ENCODE results near the gene CABP4.
A peak's percentile ranks its signal among the peaks of the same experiment; 100 is the strongest.

CABP4 gene

GRCh38 chr11:67434395-67434881 is 20.7 kb upstream of the CABP4 start:
- H3K27ac ChIP-seq, result no peak overlapping the region
- DNase-seq (ENCODE audit: low read depth, low spot score), result no peak

GRCh38 chr11:67435031-67435726 is 20.0 kb upstream of the CABP4 start:
- DNase-seq (ENCODE audit: low read depth, low spot score), result no peak
- H3K27ac ChIP-seq, result no peak overlapping the region

GRCh38 chr11:67435727-67436458 is 19.3 kb upstream of the CABP4 start:
- DNase-seq (ENCODE audit: low read depth, low spot score), result no peak
- no peak overlapping the region for H3K27ac ChIP-seq

GRCh38 chr11:67436459-67437081 is 18.6 kb upstream of the CABP4 start:
- no peak for DNase-seq (ENCODE audit: low read depth, low spot score)
- H3K27ac ChIP-seq, result no peak overlapping the region

- no peak within 1 kb of the TSS for H3K27ac ChIP-seq
- DNase-seq (ENCODE audit: low read depth, low spot score), result no peak
Measured at GRCh38 chr11:67437082-67437808, 17.9 kb upstream of the CABP4 start, which contains the start of gene PTPRCAP. TSS of gene PTPRCAP (minus strand) at chr11:67437682. CDS start at chr11:67437619, 63 bp downstream.

GRCh38 chr11:67437809-67438157 is 17.4 kb upstream of the CABP4 start:
- DNase-seq (ENCODE audit: low read depth, low spot score), result no peak
- no peak overlapping the region for H3K27ac ChIP-seq

- no peak overlapping the region for H3K27ac ChIP-seq
- no peak for DNase-seq (ENCODE audit: low read depth, low spot score)
Measured at GRCh38 chr11:67438158-67438902, 16.8 kb upstream of the CABP4 start.

GRCh38 chr11:67439321-67440228 is 15.6 kb upstream of the CABP4 start:
- DNase-seq (ENCODE audit: low read depth, low spot score), result no peak
- H3K27ac ChIP-seq, result no peak overlapping the region

- H3K27ac ChIP-seq, result no peak overlapping the region
- no peak for DNase-seq (ENCODE audit: low read depth, low spot score)
Measured at GRCh38 chr11:67440229-67441097, 14.7 kb upstream of the CABP4 start.

GRCh38 chr11:67441098-67441563 is 14.0 kb upstream of the CABP4 start:
- DNase-seq (ENCODE audit: low read depth, low spot score), result no peak
- no peak overlapping the region for H3K27ac ChIP-seq

GRCh38 chr11:67441731-67442351 is 13.3 kb upstream of the CABP4 start:
- no peak for DNase-seq (ENCODE audit: low read depth, low spot score)
- no peak overlapping the region for H3K27ac ChIP-seq

GRCh38 chr11:67442504-67443404 is 12.4 kb upstream of the CABP4 start:
- DNase-seq (ENCODE audit: low read depth, low spot score), result no peak
- peak overlapping the region; percentile 69 for H3K27ac ChIP-seq

- DNase-seq (ENCODE audit: low read depth, low spot score), result no peak
- H3K27ac ChIP-seq, result no peak overlapping the region
Measured at GRCh38 chr11:67445515-67445914, 9.6 kb upstream of the CABP4 start.

GRCh38 chr11:67448220-67448609 is 6.9 kb upstream of the CABP4 start:
- no peak overlapping the region for H3K27ac ChIP-seq
- no peak for DNase-seq (ENCODE audit: low read depth, low spot score)

GRCh38 chr11:67449116-67449844 is 5.9 kb upstream of the CABP4 start:
- DNase-seq (ENCODE audit: low read depth, low spot score), result no peak
- H3K27ac ChIP-seq, result no peak overlapping the region
